Endothelial cell (in vitro differentiated cells): ENCODE results near the gene SUPV3L1. TPM values are rescaled to one million over a fixed set of nuclear protein-coding genes. Genes with fewer than 3 reads are reported as not detected.

ENCODE experiments used
- DNase-seq: peaks from one replicate; pipeline ENCODE4 v3.0.0; 2021; ENCODE audit warnings: low spot score
- H3K27ac Mint-ChIP-seq: one replicate; pipeline ENCODE4 v1.8.0; 2021; ENCODE audit warnings: mixed read lengths, inconsistent platforms; ENCODE audit not compliant: unreplicated experiment
- H3K27me3 Mint-ChIP-seq: one replicate; pipeline ENCODE4 v1.8.0; 2021; ENCODE audit warnings: mild to moderate bottlenecking, moderate library complexity, mixed read lengths, inconsistent platforms; ENCODE audit not compliant: unreplicated experiment
- H3K36me3 Mint-ChIP-seq: one replicate; pipeline ENCODE4 v1.8.0; 2021; ENCODE audit warnings: mild to moderate bottlenecking, low read depth, mixed read lengths, inconsistent platforms; ENCODE audit not compliant: unreplicated experiment
- H3K4me1 Mint-ChIP-seq: one replicate; pipeline ENCODE4 v1.8.0; 2021; ENCODE audit warnings: mild to moderate bottlenecking, mixed read lengths, inconsistent platforms; ENCODE audit not compliant: unreplicated experiment
- H3K4me3 Mint-ChIP-seq: one replicate; pipeline ENCODE4 v1.8.0; 2021; ENCODE audit warnings: mild to moderate bottlenecking, mixed read lengths, inconsistent platforms; ENCODE audit not compliant: unreplicated experiment
- H3K9me3 Mint-ChIP-seq: one replicate; pipeline ENCODE4 v1.8.0; 2021; ENCODE audit warnings: mixed read lengths, inconsistent platforms; ENCODE audit not compliant: unreplicated experiment
- total RNA-seq: library from RNA; stranded (reverse); fragmentation: NEBNext Ultra II Directional; extraction: Animal tissue kit (Norgen Biotek cat#: 25700); gene quantifications from one replicate; pipeline ENCODE4 v1.2.1, GENCODE V29; 2021; ENCODE audit not compliant: unreplicated experiment
- TF ChIP-seq, protein P1 (sequence below): fragments of 200-600 bp; sonication (generic); IDR thresholded peaks from one replicate; pipeline ENCODE4 v1.5.0; 2021; ENCODE audit warnings: antibody characterized with exemption; ENCODE audit not compliant: unreplicated experiment

Gene SUPV3L1
- total RNA-seq, 1 donor from 2014 or later, result 31.7 TPM

DNA sequence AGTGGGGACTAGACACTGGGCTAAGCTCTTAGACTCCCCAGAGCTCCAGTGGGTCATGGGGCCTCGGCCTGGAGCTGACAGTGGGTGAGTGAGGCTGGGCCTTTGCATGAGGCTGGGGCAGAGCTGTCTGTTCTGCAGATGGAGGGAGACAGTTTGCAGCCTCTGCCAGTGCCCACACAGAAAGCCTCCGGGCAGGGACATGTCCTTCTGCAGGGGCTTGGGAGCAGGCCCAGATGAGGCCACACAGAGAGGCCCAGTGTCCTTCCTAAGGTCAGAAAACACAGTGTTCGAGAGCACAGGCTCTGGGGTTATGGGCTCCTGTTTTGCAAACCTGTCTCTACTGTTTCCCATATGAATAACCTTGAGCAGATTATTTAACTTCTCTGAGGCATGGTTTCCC is 73.1 kb downstream of the SUPV3L1 start:
- H3K36me3 Mint-ChIP-seq, result no peaks in the 10 kb centered on the region
- H3K4me1 Mint-ChIP-seq, result peaks cover 6% of the 10 kb centered on the region
- DNase-seq, result no peak
- H3K9me3 Mint-ChIP-seq, result no peaks in the 10 kb centered on the region
- TF ChIP-seq, protein P1, sequence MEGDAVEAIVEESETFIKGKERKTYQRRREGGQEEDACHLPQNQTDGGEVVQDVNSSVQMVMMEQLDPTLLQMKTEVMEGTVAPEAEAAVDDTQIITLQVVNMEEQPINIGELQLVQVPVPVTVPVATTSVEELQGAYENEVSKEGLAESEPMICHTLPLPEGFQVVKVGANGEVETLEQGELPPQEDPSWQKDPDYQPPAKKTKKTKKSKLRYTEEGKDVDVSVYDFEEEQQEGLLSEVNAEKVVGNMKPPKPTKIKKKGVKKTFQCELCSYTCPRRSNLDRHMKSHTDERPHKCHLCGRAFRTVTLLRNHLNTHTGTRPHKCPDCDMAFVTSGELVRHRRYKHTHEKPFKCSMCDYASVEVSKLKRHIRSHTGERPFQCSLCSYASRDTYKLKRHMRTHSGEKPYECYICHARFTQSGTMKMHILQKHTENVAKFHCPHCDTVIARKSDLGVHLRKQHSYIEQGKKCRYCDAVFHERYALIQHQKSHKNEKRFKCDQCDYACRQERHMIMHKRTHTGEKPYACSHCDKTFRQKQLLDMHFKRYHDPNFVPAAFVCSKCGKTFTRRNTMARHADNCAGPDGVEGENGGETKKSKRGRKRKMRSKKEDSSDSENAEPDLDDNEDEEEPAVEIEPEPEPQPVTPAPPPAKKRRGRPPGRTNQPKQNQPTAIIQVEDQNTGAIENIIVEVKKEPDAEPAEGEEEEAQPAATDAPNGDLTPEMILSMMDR, result no peak
- no peak overlapping the region for H3K4me3 Mint-ChIP-seq
- no peak overlapping the region for H3K27ac Mint-ChIP-seq
- peaks cover 4% of the 10 kb centered on the region for H3K27me3 Mint-ChIP-seq

DNA sequence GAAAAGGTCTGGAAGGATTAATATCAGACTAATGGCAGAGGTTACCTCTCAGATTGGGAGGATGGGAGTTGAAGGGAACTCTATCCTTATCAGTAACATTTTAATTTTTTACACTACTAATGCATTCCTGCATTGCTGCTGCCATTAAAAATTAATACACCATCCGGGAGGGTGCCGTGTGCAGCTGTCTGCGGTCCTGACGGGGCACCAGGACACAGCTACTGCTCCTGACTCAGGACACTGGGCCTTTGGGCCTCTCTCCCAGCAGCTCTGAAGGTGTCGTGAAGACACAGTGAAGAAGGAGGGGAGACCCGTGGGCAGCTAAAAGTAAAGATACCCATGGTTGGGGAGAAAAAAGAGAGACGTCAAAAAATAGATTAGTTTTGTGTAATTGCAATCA is 74.8 kb downstream of the SUPV3L1 start:
- Mint-ChIP-seq H3K4me1 (peaks cover 4% of the 10 kb centered on the region), H3K9me3 (no peaks in the 10 kb centered on the region), H3K27ac (no peak overlapping the region), H3K36me3 (peaks cover 4% of the 10 kb centered on the region), H3K4me3 (no peak overlapping the region), H3K27me3 (peaks cover 9% of the 10 kb centered on the region)
- DNase-seq, result no peak
- TF ChIP-seq, protein P1, result no peak

Other genes starting within 250 kb of the SUPV3L1 start
- gene DDX21, start 224.1 kb upstream of the SUPV3L1 start, total RNA-seq, result 38.5 TPM
- 26.2 TPM for gene KIFBP, start 191.4 kb upstream of the SUPV3L1 start, total RNA-seq
- 4.7 TPM for gene SRGN, start 92.1 kb upstream of the SUPV3L1 start, total RNA-seq
- gene VPS26A, start 56.1 kb upstream of the SUPV3L1 start, total RNA-seq, result 56.2 TPM
- 0.31 TPM for gene HKDC1, start 40.1 kb downstream of the SUPV3L1 start, total RNA-seq
- 162 TPM for gene HK1, start 98.3 kb downstream of the SUPV3L1 start, total RNA-seq
- not detected for gene TACR2, start 236.7 kb downstream of the SUPV3L1 start, total RNA-seq